GM21423 (cell line): ENCODE results near the gene EPHA8.

ENCODE experiments used
- ATAC-seq: cut with Tn5 transposase; IDR thresholded peaks from one replicate; pipeline ENCODE4 v1.9.1; 2021; ENCODE audit warnings: mild to moderate bottlenecking, moderate library complexity; ENCODE audit not compliant: unreplicated experiment

EPHA8 gene

DNA sequence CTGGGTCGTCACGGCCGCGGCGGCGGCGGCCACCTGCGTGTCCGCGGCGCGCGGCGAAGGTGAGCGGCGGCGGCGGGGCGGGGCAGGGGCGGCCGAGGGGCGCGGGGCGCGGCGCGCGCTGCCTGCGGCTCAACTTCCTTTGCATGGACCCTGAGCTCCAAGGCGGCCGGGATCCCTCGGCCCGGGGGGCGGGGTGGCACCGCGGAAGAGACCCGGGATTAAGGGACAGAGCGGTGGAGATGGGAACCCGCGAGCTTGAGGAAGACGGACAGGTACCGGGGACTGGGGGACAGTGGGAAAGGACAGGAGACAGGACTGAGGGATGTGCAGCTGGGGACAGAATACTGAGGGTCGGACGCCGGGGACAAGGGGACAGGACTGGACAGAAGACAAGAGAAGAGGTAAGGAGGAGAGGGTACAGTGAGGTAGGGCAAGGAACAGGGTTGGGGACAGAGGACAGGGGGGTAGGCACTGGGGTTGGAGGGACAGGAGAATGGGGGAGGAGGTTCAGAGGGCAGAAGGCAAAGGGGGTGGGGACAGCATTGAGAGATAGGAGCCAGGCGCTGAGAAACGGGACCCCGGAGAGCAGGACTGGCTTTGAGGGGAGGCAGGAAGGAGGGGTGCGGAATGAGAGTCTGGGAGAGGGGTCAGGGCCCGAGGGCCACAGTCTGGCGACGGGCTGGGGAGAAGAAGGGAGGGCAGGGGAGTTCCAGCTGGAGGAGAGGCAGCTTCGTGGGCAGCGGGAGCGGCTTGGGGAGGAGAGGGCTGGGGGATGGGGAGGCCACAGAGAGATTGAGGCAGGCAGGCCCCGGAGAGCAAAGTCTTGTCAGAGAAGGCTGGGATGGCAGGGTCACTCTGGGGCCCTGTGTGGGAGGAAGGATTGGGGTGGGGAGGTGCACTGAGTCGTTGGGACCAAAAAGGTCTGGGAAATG, 648 bp downstream of the EPHA8 start:
- no peak for ATAC-seq

GRCh38 chr1:22566161-22566560, 2.9 kb downstream of the EPHA8 start:
- no peak for ATAC-seq

GRCh38 chr1:22567197-22567596, 3.9 kb downstream of the EPHA8 start:
- no peak for ATAC-seq

- ATAC-seq: no peak
Observed at GRCh38 chr1:22567994-22568393, 4.7 kb downstream of the EPHA8 start.

DNA sequence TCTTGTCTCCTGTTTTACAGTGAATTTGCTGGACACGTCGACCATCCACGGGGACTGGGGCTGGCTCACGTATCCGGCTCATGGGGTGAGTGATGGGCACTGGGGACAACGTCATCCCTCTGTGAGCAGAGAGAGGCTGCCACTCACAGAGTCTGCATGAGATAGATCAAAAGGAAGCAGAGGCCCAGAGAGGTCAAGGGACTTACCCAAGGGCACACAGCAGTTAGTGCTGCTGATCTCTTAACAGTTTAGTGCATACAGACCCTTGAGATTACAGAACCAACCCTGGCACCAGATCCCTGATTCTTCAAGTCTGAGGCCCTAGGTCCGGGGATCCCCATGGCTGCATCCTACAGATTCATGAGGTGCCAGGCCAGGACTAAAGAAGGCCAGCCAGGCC, 6.0 kb downstream of the EPHA8 start:
- ATAC-seq: no peak

- no peak for ATAC-seq
Observed at GRCh38 chr1:22570140-22570909, 7.0 kb downstream of the EPHA8 start.

DNA sequence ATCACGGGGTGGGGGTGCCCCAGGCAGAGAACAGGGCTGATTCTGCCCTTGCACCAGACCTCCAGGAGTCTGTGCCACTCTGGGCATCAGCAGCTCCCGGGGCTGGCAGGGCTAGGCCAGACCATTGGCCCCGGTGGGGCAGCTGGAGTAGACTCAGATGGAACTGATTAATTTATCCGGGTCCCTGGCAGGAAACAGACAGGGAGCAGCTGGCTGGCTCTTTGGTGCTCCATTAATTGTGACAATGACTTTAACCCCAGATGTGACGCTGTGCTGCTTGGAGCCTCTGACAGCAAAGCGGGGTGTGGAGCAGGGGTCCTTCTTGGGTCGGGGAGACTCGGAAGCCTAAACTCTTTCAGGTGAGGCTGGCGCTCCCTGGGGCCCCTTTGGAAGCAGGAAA, 9.5 kb downstream of the EPHA8 start:
- ATAC-seq: no peak

DNA sequence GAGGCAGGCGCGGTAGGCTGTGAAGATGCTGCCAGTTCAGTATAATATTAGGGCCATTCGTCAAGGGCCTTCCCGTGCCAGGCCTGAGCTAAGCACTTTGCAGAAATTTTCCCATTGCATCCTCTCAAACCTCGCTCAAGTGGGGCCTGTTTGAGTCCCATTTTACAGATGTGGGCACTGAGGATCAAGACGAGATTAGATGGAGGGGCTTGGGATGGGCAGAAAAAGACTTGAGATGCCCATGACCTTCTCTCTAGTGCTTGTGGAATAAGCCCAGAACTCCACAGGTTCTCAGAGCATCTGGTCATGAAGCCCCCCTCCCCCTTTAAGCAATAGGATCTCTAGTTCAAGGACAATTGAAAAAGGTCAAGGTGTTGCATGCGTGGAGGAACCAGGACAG, 9.9 kb downstream of the EPHA8 start:
- no peak for ATAC-seq

DNA sequence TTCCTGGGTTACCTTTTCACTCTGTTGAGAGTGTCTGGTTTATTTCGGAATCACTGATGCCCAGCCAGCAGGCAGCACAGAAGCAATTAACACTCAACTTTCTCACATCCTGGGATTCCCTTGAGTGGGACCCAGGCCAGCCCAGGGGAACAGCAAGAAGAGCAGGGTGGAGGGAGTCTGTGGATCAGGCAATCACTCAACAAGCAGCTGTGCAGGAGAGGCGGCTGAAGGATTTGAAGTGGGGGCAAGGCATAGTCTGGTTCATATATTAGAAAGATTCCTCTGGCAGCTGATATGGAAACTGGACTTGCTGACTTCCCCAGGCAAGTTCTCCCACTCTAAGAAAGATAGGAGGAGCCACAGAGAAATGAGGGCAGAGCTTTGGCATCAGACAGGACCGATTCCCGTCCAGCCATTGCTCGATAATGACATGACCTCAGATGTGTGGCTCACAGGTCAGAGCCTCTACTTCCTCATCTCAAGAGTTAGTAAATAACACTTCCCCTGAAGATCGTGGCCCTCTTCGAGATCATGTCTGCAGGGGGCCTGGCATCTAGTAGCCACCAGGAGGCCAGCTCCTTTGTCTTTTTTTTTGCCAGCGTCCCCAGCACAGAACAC, 12.4 kb downstream of the EPHA8 start:
- no peak for ATAC-seq

- ATAC-seq: no peak
Observed at GRCh38 chr1:22576150-22576544, 12.9 kb downstream of the EPHA8 start.

- ATAC-seq: no peak
Observed at GRCh38 chr1:22576617-22577016, 13.3 kb downstream of the EPHA8 start.

DNA sequence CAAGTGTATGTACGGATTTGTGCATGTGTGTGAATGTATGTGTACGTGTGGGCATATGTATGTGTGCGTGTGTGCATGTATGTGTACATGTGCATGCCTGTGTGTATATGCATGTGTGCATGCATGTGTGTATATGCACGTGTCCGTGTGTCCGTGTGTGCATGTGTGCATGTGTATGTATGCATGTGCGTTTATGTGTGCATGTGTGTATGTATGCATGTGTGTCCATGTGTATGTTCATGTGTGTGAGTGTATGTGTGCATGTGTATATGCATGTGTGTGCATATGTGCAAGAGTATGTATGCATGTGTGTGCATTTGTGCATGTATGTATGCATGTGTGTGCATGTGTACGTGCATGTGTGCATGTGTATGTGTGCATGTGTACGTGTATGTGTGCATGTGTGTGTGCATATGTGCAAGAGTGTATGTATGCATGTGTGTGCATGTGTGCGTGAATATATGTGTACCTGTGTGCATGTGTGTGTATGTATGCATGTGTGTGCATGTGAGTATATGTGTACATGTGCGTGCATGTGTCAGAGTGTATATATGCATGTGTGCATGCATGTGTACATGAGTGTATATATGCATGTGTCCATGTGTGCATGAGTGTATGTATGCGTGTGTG, 15.6 kb downstream of the EPHA8 start:
- no peak for ATAC-seq

DNA sequence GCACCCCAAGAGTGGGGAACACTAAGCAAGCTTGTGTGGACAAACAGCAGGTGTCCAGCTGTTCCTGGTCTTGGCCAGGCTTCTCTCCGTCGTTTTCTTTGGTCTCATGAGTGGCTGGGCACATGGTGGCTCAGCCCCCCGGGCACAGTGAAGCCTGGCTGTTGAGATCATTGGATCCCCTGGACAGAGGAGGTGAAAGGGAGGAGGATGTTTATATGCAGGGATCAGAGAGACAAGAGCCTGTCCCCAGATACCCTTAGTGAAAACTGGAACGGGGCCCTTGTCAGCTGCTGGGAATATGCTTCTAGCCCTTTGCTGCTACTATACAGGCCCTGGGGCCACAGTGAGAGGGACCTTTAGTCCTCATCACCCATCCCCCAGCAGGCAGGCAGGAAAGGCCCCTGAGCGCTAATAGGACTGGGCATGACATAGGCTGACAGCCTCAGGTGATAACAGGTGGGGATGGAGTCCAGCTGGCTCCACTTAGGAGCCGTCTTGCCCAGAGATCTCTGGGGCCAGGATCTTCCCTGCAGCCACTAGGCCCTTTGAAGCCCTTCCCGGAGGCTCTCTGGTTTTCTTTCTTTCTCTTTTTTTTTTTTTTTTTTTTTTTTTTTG, 16.4 kb downstream of the EPHA8 start:
- no peak for ATAC-seq

DNA sequence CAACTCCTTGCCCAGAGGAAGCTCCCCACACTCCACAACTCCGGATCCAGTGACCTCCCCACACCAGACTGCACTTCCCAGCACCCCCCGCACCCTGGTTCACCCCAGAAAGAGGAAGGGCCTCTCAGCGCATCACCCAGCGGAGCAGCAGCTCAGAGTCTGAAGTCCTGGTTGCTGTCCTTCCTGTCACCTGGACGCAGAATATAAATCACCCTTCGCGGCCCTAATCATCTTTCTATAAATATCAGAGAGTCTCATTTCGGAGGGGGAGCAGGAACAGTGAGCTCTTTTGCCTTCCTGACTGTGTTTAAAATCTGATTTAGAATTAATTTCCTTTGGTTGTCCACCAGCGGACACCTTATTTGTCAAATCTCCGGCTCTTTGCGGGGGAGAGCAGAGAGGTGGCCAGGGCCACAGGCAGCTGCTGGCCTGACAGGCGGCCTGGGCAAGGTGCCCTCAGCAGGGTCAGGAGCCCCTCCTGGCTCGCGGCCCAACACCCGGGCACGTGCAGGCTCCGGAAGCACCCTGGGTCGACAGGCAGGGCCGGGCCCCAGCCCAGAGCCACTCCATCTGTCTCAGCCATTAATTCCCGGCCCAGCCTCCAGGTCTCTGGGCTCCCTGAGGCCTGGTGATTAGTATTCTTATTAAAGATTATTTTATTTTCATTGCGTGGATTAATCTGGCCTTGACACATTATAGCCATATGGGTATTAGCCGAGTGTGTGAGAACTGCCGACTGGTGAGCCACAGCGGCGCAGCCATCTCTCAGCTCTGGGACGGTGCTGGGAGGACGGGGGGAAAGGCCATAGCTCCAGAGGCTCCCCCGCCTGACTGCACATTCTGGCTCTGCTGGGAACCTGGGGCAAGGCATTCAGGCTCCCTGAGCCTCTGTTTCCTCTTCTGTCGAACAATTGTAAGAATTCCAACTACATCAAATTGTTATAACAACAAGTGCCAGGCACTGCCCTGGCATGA, 19.7 kb downstream of the EPHA8 start:
- no peak for ATAC-seq

DNA sequence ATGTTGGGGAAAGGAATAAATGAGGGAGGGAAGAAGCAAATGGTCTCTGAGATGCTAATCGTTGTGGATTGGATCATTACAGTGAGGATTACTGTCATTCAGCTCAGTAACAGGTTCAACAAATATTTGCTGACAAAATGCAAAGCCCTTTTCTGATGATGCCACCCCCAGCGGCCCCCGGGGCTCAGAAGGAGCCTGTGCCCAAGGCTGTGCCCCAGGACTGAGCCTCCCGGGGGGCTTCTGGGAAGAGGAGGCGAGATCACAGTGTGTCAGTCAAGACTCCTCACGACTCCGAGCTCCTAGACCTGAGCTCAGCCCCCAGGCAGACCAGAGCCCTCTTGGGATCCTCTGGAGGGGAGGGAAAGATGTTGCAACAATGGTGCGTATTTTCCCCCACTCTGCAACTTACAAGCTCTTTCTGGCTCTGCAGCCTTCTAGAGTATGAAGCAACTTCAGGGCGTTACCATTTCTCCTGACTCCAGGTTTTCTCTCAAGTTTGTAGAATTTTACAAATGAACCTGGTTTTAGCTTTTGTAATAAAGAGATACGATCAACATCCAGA, 20.8 kb downstream of the EPHA8 start:
- ATAC-seq: no peak

DNA sequence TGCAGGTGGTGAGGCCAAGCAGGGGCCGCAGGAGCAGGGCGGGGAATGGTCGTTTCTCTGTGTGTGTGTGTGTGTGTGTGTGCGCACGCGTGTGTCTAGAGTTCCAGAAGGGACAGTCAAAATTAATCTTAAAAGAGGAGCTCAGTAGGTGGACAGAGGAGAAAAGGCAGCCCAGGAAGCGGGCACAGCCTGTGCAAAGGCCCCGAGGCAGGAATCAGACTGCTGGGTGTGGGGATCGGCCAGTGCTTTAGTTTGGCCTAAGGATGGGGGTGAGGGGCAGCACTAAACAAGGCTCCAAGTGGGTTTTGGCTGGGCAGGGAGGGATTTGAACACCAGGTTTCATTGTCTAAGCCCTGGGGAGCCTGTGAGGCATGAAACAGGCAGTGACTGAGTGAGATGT, 21.7 kb downstream of the EPHA8 start:
- ATAC-seq: no peak

DNA sequence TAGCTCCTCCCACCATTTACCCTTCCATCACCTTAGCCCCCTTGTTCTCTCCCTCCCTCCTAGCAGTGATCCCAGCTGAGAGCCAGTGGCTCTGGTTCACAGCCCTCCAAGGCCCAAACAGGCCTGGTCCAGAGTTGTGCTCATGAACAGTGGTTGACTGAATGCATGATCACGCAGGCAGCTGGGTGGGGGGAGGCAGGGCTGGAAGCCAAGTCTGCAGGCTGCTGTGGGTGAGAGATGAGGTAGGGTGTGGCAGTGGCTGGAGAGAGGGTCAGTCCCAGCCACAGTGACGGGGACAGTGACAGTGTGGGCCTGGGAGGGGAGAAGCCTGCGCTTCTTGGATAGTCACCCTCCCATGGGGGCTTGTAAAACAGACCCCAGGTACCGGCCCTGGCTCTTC, 22.2 kb downstream of the EPHA8 start:
- ATAC-seq: no peak

DNA sequence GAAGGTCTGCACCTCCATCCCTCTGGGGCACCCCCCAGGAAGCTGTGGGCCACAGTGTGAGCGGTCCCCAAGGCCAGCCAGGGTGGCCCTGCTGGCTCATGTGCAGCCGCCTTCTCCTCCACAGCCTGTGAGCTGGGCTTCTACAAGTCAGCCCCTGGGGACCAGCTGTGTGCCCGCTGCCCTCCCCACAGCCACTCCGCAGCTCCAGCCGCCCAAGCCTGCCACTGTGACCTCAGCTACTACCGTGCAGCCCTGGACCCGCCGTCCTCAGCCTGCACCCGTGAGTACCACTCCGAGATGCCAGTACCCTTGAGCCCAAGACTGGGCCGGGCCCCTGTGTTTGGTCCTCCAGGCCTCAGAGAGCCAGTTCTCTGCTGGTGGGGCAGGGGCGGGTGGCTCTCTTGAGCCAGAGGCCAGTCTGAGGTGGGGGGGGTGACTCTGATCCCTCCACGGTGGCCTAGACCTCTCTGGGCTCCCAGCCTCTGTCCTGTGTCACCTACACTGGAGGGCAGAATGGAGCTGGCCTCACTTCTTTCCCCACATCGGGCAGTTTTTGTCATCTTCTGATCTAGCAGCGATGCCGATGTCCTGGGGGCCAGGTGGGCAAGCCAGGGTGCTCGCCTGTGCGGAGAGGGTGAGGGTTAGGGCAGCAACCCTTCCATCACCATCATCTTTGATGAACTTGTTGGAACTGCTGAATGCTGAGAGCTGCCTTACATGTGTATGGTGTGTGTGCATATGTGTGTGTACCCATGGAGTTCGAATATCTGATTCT, 23.3 kb downstream of the EPHA8 start:
- no peak for ATAC-seq

- no peak for ATAC-seq
Observed at GRCh38 chr1:22587247-22587646, 24.0 kb downstream of the EPHA8 start.
